Esophagus muscularis mucosa (tissue), 3 donors: Measurements from ENCODE around the gene CCND2.

Experiments
- POLR2AphosphoS5 ChIP-seq, 2 donors: sonication (generic); formaldehyde crosslinking; IDR thresholded peaks; one replicate each; pipeline ENCODE4 v1.6.1; 2017; ENCODE audit warnings: antibody characterized with exemption in 2 of 2
- TF ChIP-seq, protein P1 (sequence below), 3 experiments: fragments of 200-600 bp in 2 of 3; fragments of 450-650 bp in 1 of 3; sonication (generic) in 2 of 3; IDR thresholded peaks; one replicate each; pipeline ENCODE4 v1.5.1; 2017 to 2019; ENCODE audit warnings: antibody characterized with exemption in 3 of 3, mild to moderate bottlenecking in 2 of 3, moderate library complexity in 1 of 3

DNA sequence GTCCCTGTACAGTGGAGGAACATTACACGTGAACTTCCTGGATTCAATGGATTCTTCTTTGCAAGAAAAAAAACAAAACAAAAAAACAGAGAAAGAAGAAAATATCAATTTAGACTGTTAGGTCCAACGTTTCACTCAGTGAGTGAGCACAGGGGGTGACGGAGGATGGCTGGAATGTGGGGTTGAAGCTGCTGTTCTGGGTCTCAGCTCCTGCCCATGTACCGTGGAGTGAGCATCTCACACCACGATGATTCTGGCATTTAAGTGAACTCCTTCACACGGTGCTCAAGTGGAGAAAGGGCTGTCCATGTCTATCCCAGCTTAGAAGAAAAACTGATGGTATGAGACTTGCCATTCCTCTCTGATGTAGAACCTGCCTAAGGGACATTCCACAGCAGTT, 23.2 kb downstream of the CCND2 start:
- TF ChIP-seq, protein P1, sequence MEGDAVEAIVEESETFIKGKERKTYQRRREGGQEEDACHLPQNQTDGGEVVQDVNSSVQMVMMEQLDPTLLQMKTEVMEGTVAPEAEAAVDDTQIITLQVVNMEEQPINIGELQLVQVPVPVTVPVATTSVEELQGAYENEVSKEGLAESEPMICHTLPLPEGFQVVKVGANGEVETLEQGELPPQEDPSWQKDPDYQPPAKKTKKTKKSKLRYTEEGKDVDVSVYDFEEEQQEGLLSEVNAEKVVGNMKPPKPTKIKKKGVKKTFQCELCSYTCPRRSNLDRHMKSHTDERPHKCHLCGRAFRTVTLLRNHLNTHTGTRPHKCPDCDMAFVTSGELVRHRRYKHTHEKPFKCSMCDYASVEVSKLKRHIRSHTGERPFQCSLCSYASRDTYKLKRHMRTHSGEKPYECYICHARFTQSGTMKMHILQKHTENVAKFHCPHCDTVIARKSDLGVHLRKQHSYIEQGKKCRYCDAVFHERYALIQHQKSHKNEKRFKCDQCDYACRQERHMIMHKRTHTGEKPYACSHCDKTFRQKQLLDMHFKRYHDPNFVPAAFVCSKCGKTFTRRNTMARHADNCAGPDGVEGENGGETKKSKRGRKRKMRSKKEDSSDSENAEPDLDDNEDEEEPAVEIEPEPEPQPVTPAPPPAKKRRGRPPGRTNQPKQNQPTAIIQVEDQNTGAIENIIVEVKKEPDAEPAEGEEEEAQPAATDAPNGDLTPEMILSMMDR (IDR thresholded peaks at IDR 0.05): no peak
- no peak for TF ChIP-seq POLR2AphosphoS5 (IDR thresholded peaks at IDR 0.05)
